HL-60 (cell line): Measurements from ENCODE around the gene SEC24D.
A peak's percentile ranks its signal among the peaks of the same experiment; 100 is the strongest.

Experiments used
- DNase-seq, 2 experiments: peaks; one replicate each; pipeline ENCODE4 v3.0.0-alpha.2; 2010 to 2020; ENCODE audit warnings: low read depth in 1 of 2, low spot score in 1 of 2
- H3K27ac ChIP-seq: fragments of 250-450 bp; sonication (Bioruptor Pico); replicated peaks from 2 replicates; pipeline ENCODE4 v1.5.1; 2020; ENCODE audit warnings: mild to moderate bottlenecking, moderate library complexity
- H3K27me3 ChIP-seq: fragments of 250-450 bp; sonication (Bioruptor Pico); 2 replicates; pipeline ENCODE4 v1.5.1; 2021; ENCODE audit warnings: mild to moderate bottlenecking, moderate library complexity; ENCODE audit not compliant: insufficient read depth, poor library complexity, severe bottlenecking
- H3K4me3 ChIP-seq: replicated peaks from 2 replicates; pipeline ENCODE4 v1.5.1; 2011; ENCODE audit warnings: mild to moderate bottlenecking, control low read depth, low read length; ENCODE audit not compliant: insufficient read depth
- GABPA ChIP-seq: IDR thresholded peaks from 2 replicates; pipeline ENCODE4 v1.6.1; 2012; ENCODE audit warnings: low read depth
- POLR2AphosphoS5 ChIP-seq: IDR thresholded peaks from 2 replicates; pipeline ENCODE4 v1.6.1; 2012; ENCODE audit warnings: low read depth
- SPI1 ChIP-seq: IDR thresholded peaks from 2 replicates; pipeline ENCODE4 v1.6.1; 2012; ENCODE audit warnings: low read depth, mild to moderate bottlenecking, borderline replicate concordance
- TF ChIP-seq, protein P1 (sequence below): IDR thresholded peaks from 2 replicates; pipeline ENCODE4 v1.6.1; 2012; ENCODE audit warnings: low read depth; ENCODE audit not compliant: insufficient replicate concordance
- TF ChIP-seq, protein P2 (sequence below): IDR thresholded peaks from one replicate; pipeline ENCODE4 v1.5.1; 2011; ENCODE audit warnings: low read length, control low read depth, inconsistent platforms; ENCODE audit not compliant: insufficient read depth

The SEC24D gene

DNA sequence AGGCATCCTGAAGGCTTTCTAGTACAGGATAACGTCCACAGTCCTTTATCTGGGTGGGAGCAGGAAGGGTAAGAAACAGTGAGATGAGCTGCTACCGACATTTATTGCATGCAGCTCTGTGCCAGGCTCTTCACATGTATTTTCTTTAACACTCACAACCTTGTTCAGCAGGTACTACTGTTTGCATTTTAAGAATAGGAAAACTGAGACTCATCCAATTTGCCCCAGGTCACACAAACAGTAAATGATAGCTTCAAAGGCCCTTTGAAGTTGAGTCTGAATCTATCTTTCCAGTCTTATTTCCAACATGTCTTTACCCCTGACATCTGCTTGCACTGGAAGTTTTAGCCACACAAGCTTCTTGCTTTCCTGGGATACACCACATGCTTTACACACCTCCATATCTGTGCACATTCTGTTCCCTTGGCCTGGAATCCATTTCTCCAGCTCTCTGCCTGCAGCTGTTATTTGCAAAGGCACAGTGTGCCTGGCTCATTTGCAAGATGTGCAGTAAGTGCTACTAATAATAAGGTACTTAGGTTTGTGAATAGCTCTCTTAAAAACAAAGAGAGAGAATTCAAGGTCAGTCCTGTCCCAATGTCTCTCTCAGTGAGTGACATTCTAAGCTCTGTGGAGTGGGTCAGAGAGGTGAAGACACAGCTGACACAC, 89.5 kb downstream of the SEC24D start:
- no peaks in the 10 kb centered on the region for H3K27me3 ChIP-seq
- TF ChIP-seq, protein P1, sequence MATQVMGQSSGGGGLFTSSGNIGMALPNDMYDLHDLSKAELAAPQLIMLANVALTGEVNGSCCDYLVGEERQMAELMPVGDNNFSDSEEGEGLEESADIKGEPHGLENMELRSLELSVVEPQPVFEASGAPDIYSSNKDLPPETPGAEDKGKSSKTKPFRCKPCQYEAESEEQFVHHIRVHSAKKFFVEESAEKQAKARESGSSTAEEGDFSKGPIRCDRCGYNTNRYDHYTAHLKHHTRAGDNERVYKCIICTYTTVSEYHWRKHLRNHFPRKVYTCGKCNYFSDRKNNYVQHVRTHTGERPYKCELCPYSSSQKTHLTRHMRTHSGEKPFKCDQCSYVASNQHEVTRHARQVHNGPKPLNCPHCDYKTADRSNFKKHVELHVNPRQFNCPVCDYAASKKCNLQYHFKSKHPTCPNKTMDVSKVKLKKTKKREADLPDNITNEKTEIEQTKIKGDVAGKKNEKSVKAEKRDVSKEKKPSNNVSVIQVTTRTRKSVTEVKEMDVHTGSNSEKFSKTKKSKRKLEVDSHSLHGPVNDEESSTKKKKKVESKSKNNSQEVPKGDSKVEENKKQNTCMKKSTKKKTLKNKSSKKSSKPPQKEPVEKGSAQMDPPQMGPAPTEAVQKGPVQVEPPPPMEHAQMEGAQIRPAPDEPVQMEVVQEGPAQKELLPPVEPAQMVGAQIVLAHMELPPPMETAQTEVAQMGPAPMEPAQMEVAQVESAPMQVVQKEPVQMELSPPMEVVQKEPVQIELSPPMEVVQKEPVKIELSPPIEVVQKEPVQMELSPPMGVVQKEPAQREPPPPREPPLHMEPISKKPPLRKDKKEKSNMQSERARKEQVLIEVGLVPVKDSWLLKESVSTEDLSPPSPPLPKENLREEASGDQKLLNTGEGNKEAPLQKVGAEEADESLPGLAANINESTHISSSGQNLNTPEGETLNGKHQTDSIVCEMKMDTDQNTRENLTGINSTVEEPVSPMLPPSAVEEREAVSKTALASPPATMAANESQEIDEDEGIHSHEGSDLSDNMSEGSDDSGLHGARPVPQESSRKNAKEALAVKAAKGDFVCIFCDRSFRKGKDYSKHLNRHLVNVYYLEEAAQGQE: no peak
- no peak for DNase-seq
- no peak overlapping the region for H3K4me3 ChIP-seq
- H3K27ac ChIP-seq: no peak overlapping the region

DNA sequence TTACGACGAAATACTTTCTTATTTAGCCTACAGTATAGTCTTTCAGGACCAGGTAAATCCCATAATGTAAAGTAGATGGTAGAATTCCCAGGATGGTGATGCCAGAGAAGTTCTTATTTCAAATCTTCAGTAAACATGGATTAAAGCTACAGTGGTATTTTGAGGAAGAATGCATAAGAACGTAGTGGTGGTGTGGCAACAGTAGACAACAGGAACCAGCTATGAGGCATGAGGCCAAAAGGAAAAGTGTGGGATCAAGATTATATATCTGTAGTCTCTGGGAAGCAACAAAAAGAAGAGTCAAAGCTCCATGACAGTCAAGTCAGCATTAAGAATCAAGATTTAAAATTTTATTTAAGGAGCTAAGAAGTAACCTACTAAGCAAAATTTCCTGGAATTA, 90.6 kb downstream of the SEC24D start:
- TF ChIP-seq, protein P2, sequence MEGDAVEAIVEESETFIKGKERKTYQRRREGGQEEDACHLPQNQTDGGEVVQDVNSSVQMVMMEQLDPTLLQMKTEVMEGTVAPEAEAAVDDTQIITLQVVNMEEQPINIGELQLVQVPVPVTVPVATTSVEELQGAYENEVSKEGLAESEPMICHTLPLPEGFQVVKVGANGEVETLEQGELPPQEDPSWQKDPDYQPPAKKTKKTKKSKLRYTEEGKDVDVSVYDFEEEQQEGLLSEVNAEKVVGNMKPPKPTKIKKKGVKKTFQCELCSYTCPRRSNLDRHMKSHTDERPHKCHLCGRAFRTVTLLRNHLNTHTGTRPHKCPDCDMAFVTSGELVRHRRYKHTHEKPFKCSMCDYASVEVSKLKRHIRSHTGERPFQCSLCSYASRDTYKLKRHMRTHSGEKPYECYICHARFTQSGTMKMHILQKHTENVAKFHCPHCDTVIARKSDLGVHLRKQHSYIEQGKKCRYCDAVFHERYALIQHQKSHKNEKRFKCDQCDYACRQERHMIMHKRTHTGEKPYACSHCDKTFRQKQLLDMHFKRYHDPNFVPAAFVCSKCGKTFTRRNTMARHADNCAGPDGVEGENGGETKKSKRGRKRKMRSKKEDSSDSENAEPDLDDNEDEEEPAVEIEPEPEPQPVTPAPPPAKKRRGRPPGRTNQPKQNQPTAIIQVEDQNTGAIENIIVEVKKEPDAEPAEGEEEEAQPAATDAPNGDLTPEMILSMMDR: no peak
- TF ChIP-seq POLR2AphosphoS5 (no peak), SPI1 (no peak), GABPA (no peak)
- TF ChIP-seq, protein P1: no peak
- H3K27me3 ChIP-seq: no peaks in the 10 kb centered on the region
- no peak overlapping the region for H3K4me3 ChIP-seq
- H3K27ac ChIP-seq: no peak overlapping the region
- DNase-seq: no peak

DNA sequence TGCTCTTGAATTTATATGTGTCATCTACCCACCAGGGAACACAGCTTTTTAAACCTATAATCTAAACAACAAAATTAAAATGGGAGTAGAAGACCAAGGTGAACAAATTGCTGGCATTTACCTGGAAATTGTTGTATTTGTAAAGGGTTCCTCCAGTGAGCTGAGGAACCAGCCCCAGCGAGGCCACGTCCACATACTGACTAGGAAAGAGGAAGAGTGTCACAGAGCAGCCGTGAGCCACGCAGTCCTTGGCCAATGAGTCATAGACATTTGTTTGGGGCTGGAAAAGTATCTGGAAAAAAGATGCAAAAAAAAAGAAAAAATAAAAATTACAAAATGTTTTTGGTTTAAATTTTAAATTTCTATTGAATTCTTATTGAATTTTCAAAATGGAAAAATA, 92.1 kb downstream of the SEC24D start:
- DNase-seq: peak; percentile 16 to 30
- H3K4me3 ChIP-seq: no peak overlapping the region
- H3K27me3 ChIP-seq: no peaks in the 10 kb centered on the region
- TF ChIP-seq POLR2AphosphoS5 (no peak), SPI1 (peak; percentile 54; the same call in 1 of the 2 replicates)
- H3K27ac ChIP-seq: no peak overlapping the region

DNA sequence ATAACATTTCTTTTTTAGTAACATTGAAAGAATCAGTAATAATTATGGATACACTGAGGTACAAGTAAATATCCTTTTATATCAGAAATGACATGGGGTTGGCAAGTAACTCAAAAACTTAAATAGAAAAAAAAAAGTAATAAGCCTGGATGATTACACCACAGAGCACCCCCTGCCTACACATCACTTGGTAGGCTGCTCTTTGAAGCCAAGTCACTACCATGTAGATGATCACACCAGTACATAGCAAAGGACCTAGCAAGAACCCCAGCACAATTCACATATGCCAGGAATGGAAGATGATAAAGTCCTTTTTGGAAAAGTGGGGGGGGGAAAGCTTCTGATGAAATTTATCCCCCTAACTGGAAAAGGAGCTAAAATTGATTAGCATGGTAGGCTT, 93.9 kb downstream of the SEC24D start:
- no peak for DNase-seq
- no peak for TF ChIP-seq GABPA
- TF ChIP-seq POLR2AphosphoS5: no peak
- TF ChIP-seq, protein P1: no peak
- TF ChIP-seq, protein P2: no peak
- TF ChIP-seq SPI1: no peak
- Histone ChIP-seq H3K4me3 (no peak overlapping the region), H3K27me3 (no peaks in the 10 kb centered on the region), H3K27ac (no peak overlapping the region)
